ENCODE data around the gene TEX14.

DNA sequence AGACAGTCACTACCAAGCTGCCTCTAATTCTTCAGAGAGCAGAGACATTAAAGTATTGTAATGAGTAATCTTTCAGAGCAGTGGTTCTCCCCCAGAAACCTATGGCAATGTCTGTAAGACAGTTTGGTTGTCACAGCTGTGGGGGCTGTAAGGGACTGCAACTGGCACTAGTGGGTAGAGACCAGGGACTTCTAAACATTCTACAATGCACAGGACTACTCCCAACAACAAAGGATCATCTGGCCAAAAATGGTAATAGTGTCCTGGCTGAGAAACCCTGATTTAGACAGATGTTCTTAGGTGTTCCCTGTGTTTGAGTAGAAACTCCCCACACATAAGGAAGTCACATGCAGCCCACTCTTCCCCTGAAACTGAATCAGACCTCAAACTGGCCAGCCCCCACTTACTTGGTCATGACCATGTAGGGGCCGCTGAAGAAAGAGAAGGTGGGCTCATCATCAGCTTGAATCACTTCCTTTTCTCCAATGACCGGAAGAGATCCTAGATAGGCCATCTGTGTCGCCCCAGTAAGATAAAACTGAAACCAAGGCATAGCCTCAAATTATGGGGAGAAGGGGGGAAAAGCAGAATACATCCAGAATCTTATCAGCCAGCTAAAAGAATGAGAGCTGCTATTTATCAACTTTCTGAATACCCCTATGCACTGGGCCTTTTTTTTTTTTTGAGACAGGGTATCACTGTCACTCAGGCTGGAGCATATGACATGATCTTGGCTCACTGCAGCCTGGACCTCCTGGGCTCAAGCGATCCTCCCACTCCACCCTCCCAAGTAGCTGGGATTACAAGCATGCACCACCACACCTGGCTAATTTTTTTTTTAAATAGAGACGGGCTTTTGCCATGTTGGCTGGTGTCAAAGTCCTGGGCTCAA, 75.8 kb downstream of the TEX14 start:
- TF ChIP-seq, protein P1, sequence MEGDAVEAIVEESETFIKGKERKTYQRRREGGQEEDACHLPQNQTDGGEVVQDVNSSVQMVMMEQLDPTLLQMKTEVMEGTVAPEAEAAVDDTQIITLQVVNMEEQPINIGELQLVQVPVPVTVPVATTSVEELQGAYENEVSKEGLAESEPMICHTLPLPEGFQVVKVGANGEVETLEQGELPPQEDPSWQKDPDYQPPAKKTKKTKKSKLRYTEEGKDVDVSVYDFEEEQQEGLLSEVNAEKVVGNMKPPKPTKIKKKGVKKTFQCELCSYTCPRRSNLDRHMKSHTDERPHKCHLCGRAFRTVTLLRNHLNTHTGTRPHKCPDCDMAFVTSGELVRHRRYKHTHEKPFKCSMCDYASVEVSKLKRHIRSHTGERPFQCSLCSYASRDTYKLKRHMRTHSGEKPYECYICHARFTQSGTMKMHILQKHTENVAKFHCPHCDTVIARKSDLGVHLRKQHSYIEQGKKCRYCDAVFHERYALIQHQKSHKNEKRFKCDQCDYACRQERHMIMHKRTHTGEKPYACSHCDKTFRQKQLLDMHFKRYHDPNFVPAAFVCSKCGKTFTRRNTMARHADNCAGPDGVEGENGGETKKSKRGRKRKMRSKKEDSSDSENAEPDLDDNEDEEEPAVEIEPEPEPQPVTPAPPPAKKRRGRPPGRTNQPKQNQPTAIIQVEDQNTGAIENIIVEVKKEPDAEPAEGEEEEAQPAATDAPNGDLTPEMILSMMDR (IDR thresholded peaks at IDR 0.05), result no peak
- no peak for TF ChIP-seq POLR2A (IDR thresholded peaks at IDR 0.05)

Data from lower leg skin (tissue), 3 donors.